VCaP (cell line): ENCODE data around the gene BPIFA3.

Experiments
- H3K27ac ChIP-seq: fragments of 450-650 bp; 2 replicates; pipeline ENCODE4 v1.5.1; 2017
- TF ChIP-seq, protein P1 (sequence below): fragments of 450-650 bp; conservative IDR thresholded peaks from 2 replicates; pipeline ENCODE4 v1.5.1; 2017; ENCODE audit warnings: mild to moderate bottlenecking, moderate library complexity

The BPIFA3 gene

DNA sequence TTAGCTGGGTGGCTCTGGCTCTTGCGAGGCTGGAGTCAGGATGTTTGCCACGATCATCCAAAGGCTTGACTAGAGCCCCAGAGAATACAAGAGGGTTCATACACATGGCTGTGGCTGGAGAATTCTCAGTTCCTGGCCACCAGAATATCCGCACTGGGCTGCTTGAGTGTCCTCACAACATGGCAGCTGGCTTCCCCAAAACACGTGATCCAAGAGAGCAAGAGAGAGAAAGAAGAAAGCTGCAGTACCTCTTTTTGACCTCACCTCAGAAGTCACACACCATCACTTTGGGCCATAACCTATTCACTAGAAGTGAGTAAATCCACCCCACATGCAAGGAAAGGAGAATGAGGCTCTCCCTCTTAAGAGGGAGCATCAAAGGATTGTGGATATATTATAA, 44.3 kb downstream of the BPIFA3 start:
- H3K27ac ChIP-seq, result 0 out of 2 replicates have a peak overlapping the region, but pooled peaks have one; percentile 14
- TF ChIP-seq, protein P1, sequence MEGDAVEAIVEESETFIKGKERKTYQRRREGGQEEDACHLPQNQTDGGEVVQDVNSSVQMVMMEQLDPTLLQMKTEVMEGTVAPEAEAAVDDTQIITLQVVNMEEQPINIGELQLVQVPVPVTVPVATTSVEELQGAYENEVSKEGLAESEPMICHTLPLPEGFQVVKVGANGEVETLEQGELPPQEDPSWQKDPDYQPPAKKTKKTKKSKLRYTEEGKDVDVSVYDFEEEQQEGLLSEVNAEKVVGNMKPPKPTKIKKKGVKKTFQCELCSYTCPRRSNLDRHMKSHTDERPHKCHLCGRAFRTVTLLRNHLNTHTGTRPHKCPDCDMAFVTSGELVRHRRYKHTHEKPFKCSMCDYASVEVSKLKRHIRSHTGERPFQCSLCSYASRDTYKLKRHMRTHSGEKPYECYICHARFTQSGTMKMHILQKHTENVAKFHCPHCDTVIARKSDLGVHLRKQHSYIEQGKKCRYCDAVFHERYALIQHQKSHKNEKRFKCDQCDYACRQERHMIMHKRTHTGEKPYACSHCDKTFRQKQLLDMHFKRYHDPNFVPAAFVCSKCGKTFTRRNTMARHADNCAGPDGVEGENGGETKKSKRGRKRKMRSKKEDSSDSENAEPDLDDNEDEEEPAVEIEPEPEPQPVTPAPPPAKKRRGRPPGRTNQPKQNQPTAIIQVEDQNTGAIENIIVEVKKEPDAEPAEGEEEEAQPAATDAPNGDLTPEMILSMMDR, result no peak

DNA sequence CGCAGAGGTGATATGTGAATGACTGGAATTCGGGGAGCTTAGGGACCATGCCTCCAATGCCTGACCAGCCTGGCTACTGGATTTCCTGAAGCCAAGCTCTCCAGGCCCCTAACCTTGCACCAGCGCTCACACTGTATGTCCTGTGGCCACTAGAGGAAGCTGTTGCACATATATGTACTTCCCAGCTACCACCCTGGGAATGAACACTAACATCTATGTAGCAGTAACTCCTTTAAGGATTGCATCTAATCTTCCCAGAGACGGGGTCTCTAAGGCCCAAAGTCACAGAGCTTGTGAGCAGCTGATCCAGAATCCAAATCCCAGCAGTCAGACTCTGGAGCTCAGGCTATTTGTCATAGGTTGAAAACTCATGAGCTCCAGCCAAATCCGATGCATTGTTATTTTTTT, 45.5 kb downstream of the BPIFA3 start:
- no peak overlapping the region for H3K27ac ChIP-seq
- TF ChIP-seq, protein P1, result peak; percentile 79

GRCh38 chr20:33263784-33264183, 46.6 kb downstream of the BPIFA3 start:
- H3K27ac ChIP-seq, result no peak overlapping the region
- TF ChIP-seq, protein P1, result no peak

DNA sequence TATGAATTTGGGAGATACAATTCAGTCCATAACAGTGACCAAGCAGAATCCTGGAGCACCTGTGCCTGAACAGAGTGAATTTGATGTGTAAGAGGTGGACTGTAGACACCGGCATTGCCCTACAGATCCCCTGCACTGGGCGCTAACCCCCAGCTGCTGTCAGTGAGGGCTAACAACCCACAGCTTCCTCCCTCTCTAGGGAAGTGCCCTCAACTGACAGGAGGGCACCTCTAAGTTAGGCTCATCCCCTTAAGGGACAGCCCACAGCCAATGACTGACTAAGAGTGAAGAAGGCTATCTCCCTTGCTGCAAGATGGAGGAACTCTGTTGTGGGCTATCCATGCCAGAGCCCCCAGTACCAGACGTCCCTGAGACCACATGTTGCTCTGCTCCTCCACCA, 50.5 kb downstream of the BPIFA3 start:
- TF ChIP-seq, protein P1, result no peak
- H3K27ac ChIP-seq, result no peak overlapping the region

DNA sequence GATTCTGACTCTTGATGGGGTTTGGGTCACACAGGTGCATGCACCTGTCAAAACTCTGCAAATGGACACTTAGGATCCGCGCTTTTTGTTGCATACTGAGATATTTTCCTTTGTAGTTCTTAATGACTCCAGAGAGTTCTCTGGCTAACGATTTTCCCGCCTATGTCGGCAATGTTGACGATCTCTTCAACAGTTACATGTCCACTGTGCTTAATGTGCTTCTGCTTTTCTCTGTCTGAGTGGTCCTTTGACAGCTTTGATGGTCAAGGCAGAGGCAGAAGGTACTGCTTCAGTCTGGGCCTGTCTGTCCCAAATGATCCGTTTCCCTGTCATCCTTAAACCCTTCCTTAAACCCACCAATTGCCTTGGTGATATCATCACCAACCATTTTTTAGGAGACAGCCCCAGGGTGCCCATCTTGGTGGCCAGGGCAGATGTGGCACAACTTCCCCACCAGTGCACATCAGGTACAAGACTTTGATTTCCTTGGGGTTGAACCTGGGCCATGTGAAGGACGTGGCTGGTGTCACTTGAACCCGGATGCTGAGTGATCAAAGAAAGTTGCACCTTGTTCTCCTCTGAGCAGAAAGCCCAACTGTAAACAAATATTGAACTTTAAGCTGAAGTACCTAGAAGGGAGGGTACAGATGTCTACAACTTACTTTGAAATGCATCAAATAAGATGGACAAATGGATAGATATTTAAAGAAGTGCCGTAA, 55.2 kb downstream of the BPIFA3 start:
- no peak overlapping the region for H3K27ac ChIP-seq
- TF ChIP-seq, protein P1, result no peak

DNA sequence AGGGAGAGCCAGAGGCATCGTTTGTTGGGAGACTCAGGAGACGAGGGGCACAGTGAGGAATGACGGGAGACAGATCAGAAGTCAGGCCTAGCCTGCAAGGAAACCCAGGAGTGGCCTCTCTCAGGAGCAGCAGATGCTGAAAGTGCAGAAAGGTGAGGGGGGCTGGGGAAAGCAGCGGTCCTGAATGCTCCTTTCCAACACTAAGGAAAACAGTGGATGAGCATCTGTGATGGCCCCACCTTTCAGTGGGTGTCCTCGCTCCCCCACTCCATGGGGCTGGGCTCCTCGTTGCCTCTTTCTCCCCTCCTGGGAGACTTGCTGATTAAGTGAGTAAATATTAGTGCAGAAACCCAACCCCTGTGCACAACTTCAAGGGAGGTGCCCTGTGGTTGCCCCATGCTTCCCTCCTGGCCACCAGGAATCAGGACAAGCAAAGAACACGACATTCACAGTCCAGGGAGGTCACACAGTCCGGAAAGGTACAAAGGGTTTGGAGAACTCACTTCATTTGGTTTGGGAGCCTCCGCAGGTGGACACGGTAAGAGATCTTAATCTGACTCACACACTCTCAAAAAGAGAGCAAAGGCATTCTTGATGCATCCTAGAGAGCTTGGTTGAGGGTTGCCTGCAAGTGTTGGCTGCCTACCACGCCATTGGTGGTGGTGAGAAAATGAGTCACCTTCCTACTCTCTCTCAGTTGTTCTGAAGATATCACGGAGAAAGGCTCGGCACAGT, 56.1 kb downstream of the BPIFA3 start:
- TF ChIP-seq, protein P1, result no peak
- H3K27ac ChIP-seq, result no peak overlapping the region

- TF ChIP-seq, protein P1, result no peak
- H3K27ac ChIP-seq, result no peak overlapping the region
These were observed 58.1 kb downstream of the BPIFA3 start for GRCh38 chr20:33275215-33275614.
